Fibroblast of the aortic adventitia (primary cell): Measurements from ENCODE around the gene PIK3IP1. TPM values are rescaled to one million over a fixed set of nuclear protein-coding genes. Genes with fewer than 3 reads are reported as not detected.

Experiments
- DNase-seq: peaks from one replicate; pipeline ENCODE4 v3.0.0-alpha.2; 2010; ENCODE audit warnings: low read depth
- H3K4me3 ChIP-seq: 2 replicates; pipeline ENCODE4 v1.5.1; 2011; ENCODE audit warnings: low read depth, mild to moderate bottlenecking, control low read depth, low read length, moderate library complexity
- total RNA-seq: library from RNA; depleted of rRNA; stranded (reverse); fragments of >200 nt; gene quantifications from 2 replicates; pipeline ENCODE4 v1.2.3, GENCODE V29; 2012; ENCODE audit warnings: low replicate concordance
- TF ChIP-seq, protein P1 (sequence below): IDR thresholded peaks from 2 replicates; pipeline ENCODE4 v1.5.1; 2011; ENCODE audit warnings: mild to moderate bottlenecking, low read length, control low read depth, inconsistent platforms; ENCODE audit not compliant: insufficient read depth

PIK3IP1 gene, protein sequence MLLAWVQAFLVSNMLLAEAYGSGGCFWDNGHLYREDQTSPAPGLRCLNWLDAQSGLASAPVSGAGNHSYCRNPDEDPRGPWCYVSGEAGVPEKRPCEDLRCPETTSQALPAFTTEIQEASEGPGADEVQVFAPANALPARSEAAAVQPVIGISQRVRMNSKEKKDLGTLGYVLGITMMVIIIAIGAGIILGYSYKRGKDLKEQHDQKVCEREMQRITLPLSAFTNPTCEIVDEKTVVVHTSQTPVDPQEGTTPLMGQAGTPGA
- 13.2 and 191 TPM in 2 replicates for total RNA-seq

DNA sequence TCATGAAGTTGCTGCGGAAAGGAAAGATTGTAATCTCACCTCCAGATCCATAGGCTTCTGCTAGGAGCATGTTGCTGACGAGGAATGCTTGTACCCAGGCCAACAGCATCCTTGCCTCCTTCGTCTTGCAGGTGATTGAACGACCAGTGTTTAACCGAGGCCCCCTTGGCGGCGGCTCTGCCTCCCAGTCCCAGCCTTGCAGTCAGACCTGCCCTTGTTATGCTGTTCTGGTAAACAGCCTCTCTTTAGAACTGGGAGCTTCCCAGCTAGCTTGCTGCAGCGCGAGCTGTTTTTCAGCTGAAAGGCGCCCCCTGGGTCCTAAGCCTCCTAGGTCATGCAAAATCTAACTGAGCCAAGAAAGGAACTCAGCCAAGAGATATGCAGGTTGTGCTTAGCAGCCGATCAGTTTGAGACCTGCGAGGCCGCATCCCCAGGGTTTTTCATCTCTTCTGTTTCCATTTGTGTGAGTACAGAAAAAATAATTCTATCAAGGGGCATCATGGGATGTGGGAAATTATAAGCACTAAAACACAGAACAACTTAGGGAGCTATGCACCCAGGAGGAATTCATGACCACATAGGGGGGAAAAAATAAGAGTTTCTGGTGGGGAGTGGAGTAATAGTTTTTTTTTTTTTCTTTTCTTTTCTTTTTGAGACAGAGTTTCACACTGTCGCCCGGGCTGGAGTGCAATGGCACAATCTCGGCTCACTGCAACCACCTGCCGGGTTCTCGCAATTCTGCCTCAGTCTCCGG lies at the start of gene PIK3IP1:
Gene PIK3IP1 (minus strand): TSS at position 253 of the 754 bp plus-strand sequence. CDS start 144 bp downstream, at position 109.
- peak within 1 kb of the TSS; percentile 95 for H3K4me3 ChIP-seq
- TF ChIP-seq, protein P1, sequence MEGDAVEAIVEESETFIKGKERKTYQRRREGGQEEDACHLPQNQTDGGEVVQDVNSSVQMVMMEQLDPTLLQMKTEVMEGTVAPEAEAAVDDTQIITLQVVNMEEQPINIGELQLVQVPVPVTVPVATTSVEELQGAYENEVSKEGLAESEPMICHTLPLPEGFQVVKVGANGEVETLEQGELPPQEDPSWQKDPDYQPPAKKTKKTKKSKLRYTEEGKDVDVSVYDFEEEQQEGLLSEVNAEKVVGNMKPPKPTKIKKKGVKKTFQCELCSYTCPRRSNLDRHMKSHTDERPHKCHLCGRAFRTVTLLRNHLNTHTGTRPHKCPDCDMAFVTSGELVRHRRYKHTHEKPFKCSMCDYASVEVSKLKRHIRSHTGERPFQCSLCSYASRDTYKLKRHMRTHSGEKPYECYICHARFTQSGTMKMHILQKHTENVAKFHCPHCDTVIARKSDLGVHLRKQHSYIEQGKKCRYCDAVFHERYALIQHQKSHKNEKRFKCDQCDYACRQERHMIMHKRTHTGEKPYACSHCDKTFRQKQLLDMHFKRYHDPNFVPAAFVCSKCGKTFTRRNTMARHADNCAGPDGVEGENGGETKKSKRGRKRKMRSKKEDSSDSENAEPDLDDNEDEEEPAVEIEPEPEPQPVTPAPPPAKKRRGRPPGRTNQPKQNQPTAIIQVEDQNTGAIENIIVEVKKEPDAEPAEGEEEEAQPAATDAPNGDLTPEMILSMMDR = peak; percentile 50
- peak; percentile 91 for DNase-seq

DNA sequence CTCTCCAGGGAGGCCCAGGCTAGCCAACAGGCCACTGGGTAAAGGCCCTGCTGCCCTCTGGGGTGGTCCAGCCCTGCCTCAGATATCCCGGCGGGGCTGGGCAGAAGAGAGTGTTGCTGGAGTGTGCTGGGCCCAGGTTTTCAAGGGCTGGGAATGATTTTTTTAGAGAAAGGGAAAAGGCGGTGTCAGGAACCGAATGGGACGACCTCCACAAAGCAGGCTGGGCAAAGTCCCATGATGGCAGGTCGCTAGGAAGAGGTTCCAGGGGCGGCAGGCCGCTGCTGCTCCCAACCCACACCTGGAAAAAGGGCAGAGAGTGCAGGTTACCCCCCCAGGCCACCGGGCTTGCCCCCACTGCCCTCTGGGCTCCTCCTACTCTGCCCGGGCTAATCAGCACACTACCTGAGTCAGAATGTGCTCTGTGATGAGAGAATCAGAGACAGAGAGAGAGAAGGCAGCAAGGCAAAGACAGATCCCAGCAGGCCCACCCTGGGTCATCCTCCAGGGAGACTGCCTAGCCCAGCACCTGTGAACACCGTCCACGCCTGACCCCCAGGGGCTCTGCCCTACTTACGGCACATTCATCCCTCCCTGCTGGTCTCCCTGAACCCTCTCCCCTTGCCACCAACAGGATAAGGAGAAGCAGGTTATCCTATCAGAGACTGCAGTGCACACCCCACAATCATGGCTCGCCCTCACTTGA lies 49.2 kb upstream of the PIK3IP1 start:
- TF ChIP-seq, protein P1 = no peak
- no peak overlapping the region for H3K4me3 ChIP-seq
- DNase-seq = no peak

DNA sequence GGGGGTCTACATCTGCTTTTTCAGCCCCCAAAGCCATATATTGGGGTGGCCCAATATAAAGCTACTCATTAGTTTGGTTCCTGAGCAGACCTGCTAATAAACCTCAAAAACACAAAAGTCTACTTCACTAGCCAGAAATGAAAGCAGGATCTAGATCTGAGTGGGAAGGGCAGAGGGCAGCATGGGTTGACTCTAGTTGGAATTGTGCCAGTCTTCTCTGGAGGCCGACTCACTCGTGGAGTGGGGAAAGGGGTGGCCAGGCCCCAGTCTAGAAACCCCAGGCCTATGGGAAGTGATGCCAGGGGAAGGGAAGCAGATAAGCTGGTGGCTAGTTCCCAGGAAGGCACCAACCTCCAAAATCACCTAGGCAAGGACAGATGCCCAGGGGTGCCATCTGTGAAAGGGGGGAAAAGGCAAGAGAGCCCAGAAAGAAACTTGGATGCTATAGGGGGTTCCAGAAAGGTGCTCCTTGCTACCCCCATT lies 48.5 kb upstream of the PIK3IP1 start:
- no peak overlapping the region for H3K4me3 ChIP-seq
- TF ChIP-seq, protein P1 = no peak
- no peak for DNase-seq

DNA sequence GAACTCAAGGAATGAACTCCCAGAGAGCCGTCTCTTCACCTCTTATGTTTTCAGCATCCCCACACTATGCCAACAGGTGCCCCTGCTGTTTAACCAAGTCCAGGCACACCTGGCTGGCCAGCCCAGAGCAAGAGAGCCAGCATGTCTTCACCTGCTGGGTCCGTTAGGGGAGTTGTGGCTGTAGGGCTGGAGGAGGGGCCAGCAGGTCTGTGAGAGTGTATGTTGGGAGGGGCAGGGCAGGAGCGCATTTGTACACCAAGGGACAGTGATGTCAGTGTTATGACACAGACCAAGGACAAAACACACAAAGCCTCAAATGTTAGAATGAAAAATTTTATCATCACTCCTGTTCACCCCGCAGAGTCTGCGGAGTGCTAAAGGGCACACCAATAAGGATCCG lies 48.1 kb upstream of the PIK3IP1 start:
- TF ChIP-seq, protein P1 = no peak
- no peak for DNase-seq
- H3K4me3 ChIP-seq = no peak overlapping the region

DNA sequence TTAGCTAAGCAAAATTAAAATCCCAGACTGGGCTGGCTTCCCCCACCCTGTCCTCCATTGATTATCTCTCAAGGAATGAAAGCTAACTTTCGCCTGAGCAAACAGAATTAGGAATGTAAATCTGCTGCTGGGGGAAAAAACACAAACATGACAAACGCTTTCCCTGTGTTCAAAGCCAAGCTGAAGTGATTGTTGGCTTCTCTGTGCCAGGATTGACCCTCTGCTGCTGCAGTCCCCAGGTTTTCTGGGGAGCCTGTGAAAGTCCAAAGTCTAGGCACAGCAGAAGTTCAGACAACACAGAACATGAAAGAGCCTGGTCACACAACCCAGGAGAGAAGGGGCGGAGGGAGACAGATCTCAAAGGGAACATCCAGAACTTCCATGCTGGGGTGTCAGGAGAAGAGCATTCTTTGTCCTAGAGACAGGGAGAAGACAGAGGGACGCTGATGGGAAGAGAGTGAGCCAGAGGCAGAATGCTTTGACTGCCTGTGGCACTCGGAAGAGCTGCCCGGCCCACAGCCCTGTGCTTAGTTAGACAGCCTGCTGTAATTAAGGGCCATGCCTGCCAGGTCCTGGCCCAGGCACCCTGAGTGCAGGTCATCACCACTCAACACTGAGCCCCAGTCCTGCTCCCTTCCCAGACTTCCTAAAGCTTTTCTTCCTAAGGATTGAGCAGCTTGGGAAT lies 47.0 kb upstream of the PIK3IP1 start:
- DNase-seq = no peak

More for the DNA sequence above, 47.0 kb upstream of the PIK3IP1 start:
- TF ChIP-seq, protein P1 = no peak
- no peak overlapping the region for H3K4me3 ChIP-seq
